CD4-positive, alpha-beta T cell treated with Interleukin-2 at 100 ng/mL for 4 hours (primary cell): Measurements from ENCODE around the gene GBX2.
"Not testable (repeated sequence)": the region's sequence is repeated elsewhere in the genome, so short reads cannot be mapped to it uniquely, and the experiment has no call there.

Experiments
- DNase-seq: peaks from one replicate; pipeline ENCODE4 v3.0.0-alpha.2; 2020; ENCODE audit warnings: low spot score

Gene GBX2

GRCh38 chr2:236156095-236156859, 11.9 kb downstream of the GBX2 start:
- DNase-seq = no peak

- no peak for DNase-seq
Observed at GRCh38 chr2:236155406-236155805, 12.8 kb downstream of the GBX2 start.

GRCh38 chr2:236146436-236146835, 21.8 kb downstream of the GBX2 start:
- no peak for DNase-seq

DNA sequence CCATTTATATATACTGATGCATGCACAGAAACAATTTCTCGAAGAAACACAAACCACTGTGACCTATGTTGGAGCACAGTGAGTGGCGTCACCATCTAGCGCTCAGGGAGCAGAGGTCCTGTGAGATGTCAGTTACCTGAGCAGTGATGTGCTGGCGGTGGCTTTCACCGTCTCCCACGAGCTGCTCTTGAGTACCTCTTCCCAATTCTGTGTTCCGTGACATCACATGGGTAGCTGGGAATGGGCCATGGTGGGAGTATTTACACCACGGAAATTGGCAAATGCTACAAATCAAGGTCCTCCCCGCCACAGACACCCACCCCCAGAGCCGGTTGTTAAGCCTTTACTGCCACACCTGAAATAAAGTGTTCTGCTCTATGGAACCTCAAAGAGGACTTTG, 24.4 kb downstream of the GBX2 start:
- DNase-seq = no peak

- not testable (repeated sequence) for DNase-seq
Observed at GRCh38 chr2:236141616-236142015, 26.6 kb downstream of the GBX2 start.

- DNase-seq = no peak
Observed at GRCh38 chr2:236137066-236137465, 31.1 kb downstream of the GBX2 start.

GRCh38 chr2:236136538-236136937, 31.6 kb downstream of the GBX2 start:
- DNase-seq = no peak

GRCh38 chr2:236133410-236134012, 34.7 kb downstream of the GBX2 start:
- DNase-seq = no peak

DNA sequence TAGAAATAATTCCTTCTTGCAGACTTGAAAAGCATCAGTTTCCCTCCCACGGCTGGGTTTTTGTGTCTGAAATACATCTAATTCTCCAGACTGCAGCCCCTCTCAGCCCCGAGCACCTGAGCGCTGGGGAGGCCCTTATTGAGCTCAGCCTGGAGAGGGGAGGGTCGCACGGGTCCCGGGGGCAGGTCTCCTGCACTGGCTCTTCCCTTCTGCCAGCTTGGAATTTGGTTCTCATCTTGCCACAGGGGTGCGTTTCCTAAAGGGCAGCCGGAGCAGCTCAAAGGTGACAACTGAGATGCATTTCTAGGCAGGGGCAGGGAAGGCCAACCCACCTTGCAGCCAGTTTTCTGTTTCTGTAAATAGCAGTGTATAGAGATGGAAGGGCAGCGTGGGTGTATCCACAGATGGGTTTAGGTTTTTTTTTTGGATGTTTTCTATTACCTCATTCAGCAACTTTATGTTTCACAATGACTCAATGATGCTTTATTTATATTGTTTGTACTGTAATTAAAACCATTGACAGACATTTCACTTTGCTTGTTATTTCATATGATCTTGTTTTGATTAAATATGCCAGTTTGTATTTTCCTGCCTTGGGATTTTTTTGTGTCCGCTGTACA, 37.0 kb downstream of the GBX2 start:
- DNase-seq = no peak

GRCh38 chr2:236130349-236130998, 37.7 kb downstream of the GBX2 start:
- DNase-seq = no peak

DNA sequence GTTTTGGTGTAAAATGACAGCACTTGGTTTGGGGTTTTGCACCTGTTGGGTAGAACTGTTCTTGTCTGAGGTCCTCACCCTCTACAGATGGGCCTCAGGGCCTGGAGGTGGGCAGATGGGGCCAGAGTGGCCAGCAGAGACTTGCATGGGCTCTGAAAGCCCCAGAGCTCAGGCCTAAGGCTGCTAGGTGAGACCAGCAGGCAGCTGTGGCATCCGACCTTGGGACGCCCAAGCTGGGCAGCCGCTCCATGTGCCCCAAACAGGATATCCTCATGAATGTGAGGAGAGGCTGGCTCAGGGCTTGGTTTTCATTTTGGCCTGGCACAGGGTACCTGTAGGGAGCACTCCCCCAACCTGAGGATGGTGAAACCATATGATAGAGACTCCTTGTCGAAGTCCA, 38.3 kb downstream of the GBX2 start:
- no peak for DNase-seq

- DNase-seq = no peak
Observed at GRCh38 chr2:236128321-236128720, 39.9 kb downstream of the GBX2 start.

GRCh38 chr2:236127010-236127409, 41.2 kb downstream of the GBX2 start:
- no peak for DNase-seq

DNA sequence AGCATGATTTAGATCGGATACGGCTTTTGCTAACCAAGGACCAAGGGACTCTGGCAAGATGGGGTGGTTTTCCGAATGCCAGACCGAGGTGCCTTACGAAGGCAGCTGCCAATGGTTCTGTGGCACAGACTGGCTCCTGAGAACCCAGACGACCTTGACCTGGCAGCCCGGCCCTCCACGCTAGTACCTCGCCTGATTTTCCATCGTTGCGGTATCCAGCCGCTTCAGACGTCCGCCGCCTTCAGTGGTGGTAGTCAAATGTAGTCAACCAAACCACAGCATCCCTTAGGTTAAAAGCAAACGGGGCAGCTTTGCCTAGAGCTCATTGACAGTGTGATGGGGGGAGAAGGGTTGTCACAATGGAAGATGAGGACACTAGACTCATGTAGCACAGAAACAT, 42.6 kb downstream of the GBX2 start:
- no peak for DNase-seq

GRCh38 chr2:236124182-236124893, 43.8 kb downstream of the GBX2 start:
- DNase-seq = no peak

DNA sequence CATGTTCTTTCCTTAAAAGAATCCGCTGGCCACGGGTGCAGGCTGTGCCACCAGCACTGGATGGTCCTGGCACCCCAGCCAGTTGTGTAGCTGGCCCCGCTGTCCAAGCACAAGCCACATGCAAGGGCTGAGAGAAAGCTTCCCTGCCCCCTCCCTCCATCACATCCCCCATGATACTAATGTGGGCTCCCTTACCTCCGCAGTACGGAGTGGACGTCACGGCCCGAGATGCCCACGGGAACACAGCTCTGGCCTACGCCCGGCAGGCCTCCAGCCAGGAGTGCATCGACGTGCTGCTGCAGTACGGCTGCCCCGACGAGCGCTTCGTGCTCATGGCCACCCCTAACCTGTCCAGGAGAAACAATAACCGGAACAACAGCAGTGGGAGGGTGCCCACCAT, 44.5 kb downstream of the GBX2 start:
- DNase-seq = no peak

DNA sequence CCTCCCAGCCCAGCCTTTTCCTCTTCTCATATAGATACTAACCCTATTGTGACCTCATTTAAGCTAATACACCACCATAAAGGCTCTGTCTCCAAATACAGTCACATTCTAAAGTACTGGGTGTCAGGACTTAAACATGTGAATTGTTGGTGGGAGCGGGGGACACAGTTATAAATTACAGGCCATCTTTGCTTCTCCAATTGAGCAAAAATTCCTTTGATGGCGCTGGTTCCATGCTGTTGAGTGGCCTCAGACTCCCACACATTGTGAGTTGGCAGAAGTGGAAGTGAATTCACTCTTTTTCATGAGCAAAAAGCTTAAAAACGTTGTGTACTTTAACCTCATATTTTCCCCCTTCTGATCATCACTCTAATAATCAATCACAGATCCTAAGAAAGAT, 46.0 kb downstream of the GBX2 start:
- no peak for DNase-seq

DNA sequence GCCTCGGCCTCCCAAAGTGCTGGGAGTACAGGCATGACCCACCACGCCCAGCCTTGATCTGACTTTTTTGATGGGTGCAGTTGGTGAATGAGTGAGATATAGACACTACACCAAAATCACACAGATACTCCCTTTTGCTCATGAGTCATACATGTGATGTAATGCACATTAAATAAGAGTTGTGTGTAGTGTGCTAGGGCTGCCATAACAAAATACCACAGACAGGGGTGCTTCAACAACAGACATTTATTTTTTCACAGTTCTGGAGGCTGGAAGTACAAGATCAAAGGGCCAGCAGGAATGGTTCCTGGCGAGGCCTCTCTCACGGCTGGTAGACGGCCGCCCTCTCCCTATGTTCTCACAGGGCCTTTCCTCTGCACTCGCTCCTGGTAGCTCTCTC, 46.6 kb downstream of the GBX2 start:
- no peak for DNase-seq

DNA sequence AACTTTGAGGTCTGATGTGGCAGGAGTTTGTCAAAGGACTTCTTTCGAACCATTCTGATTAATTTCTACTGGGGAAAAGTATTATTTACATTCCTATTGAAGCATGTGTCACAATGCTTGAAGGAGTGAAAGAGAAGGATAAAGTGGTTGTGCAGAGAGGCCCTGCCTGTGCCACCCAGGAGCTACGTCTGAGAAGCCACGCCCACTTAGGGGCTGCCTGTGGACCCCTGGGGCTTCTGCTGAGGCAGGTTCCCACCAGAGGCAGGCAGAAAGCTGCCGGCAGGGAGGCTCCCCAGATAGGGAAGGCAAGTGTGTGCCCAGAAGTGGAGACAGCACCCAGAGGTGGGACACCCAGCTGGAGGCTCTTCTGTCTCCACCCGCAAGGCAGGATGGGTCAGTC, 47.4 kb downstream of the GBX2 start:
- no peak for DNase-seq

- no peak for DNase-seq
Observed at GRCh38 chr2:236120141-236120601, 48.0 kb downstream of the GBX2 start.

GRCh38 chr2:236119476-236119875, 48.7 kb downstream of the GBX2 start:
- no peak for DNase-seq

GRCh38 chr2:236119003-236119402, 49.2 kb downstream of the GBX2 start:
- no peak for DNase-seq
